Osteocyte (in vitro differentiated cells): Measurements from ENCODE around the gene HIPK2. TPM values are rescaled to one million over a fixed set of nuclear protein-coding genes. Genes with fewer than 3 reads are reported as not detected.

Experiments
- DNase-seq: peaks from one replicate; pipeline ENCODE4 v3.0.0; 2021; ENCODE audit warnings: mixed read lengths; ENCODE audit not compliant: unreplicated experiment; ENCODE audit errors: extremely low spot score
- H3K27ac Mint-ChIP-seq: one replicate; pipeline ENCODE4 v1.8.0; 2021; ENCODE audit warnings: mild to moderate bottlenecking, mixed read lengths; ENCODE audit not compliant: unreplicated experiment
- H3K27me3 Mint-ChIP-seq: one replicate; pipeline ENCODE4 v1.8.0; 2021; ENCODE audit warnings: mixed read lengths; ENCODE audit not compliant: unreplicated experiment
- H3K36me3 Mint-ChIP-seq: one replicate; pipeline ENCODE4 v1.8.0; 2021; ENCODE audit warnings: mixed read lengths; ENCODE audit not compliant: unreplicated experiment
- H3K4me1 Mint-ChIP-seq: one replicate; pipeline ENCODE4 v1.8.0; 2021; ENCODE audit warnings: mixed read lengths; ENCODE audit not compliant: unreplicated experiment
- H3K4me3 Mint-ChIP-seq: one replicate; pipeline ENCODE4 v1.8.0; 2021; ENCODE audit warnings: mild to moderate bottlenecking, moderate library complexity, mixed read lengths; ENCODE audit not compliant: unreplicated experiment
- H3K9me3 Mint-ChIP-seq: one replicate; pipeline ENCODE4 v1.8.0; 2021; ENCODE audit warnings: mixed read lengths; ENCODE audit not compliant: unreplicated experiment
- CTCF ChIP-seq: fragments of 200-600 bp; sonication (generic); IDR thresholded peaks from 2 replicates; pipeline ENCODE4 v1.5.0; 2021; ENCODE audit warnings: antibody characterized with exemption, mild to moderate bottlenecking, moderate library complexity
- total RNA-seq: library from RNA; stranded (reverse); gene quantifications from 2 replicates; pipeline ENCODE4 v1.2.1, GENCODE V29; 2021

The HIPK2 gene
- total RNA-seq, 1 donor from 2014 or later, result 90.8 TPM

- Mint-ChIP-seq H3K9me3 (no peaks in the 10 kb centered on the region), H3K27ac (peak overlapping the region; percentile 6), H3K4me3 (no peak overlapping the region), H3K36me3 (peaks cover 14% of the 10 kb centered on the region), H3K27me3 (no peaks in the 10 kb centered on the region), H3K4me1 (peaks cover 95% of the 10 kb centered on the region)
- no peak for DNase-seq
- no peak for TF ChIP-seq CTCF
Measured at GRCh38 chr7:139739863-139740597, 37.8 kb downstream of the HIPK2 start.

GRCh38 chr7:139738772-139739171 is 39.0 kb downstream of the HIPK2 start:
- no peak for DNase-seq
- Mint-ChIP-seq H3K36me3 (peaks cover 12% of the 10 kb centered on the region), H3K27ac (peak overlapping the region; percentile 83), H3K4me1 (peaks cover 95% of the 10 kb centered on the region), H3K9me3 (no peaks in the 10 kb centered on the region), H3K27me3 (no peaks in the 10 kb centered on the region), H3K4me3 (no peak overlapping the region)
- no peak for TF ChIP-seq CTCF

GRCh38 chr7:139738101-139738489 is 39.7 kb downstream of the HIPK2 start:
- H3K27ac Mint-ChIP-seq, result peak overlapping the region; percentile 83
- no peak for DNase-seq

GRCh38 chr7:139737221-139738100 is 40.3 kb downstream of the HIPK2 start:
- Mint-ChIP-seq H3K27me3 (no peaks in the 10 kb centered on the region), H3K4me1 (peaks cover 92% of the 10 kb centered on the region), H3K36me3 (peaks cover 12% of the 10 kb centered on the region), H3K9me3 (no peaks in the 10 kb centered on the region), H3K4me3 (no peak overlapping the region), H3K27ac (peak overlapping the region; percentile 83)
- TF ChIP-seq CTCF, result no peak
- no peak for DNase-seq

More at GRCh38 chr7:139738101-139738489, 39.7 kb downstream of the HIPK2 start:
- H3K4me3 Mint-ChIP-seq, result no peak overlapping the region
- no peaks in the 10 kb centered on the region for H3K9me3 Mint-ChIP-seq
- H3K27me3 Mint-ChIP-seq, result no peaks in the 10 kb centered on the region
- H3K36me3 Mint-ChIP-seq, result peaks cover 12% of the 10 kb centered on the region
- TF ChIP-seq CTCF, result no peak
- H3K4me1 Mint-ChIP-seq, result peaks cover 92% of the 10 kb centered on the region
